HEK293 (cell line): ENCODE measurements around the gene SREBF1.

Experiments used
- CTCF ChIA-PET: fragments of 350-600 bp; formaldehyde crosslinking; extraction: SDS; loops from one replicate; lab custom pipeline; 2021; ENCODE audit warnings: antibody characterized with exemption; lab: Yijun Ruan, JAX
- POLR2A ChIA-PET: fragments of 300-600 bp; formaldehyde crosslinking; extraction: SDS; loops from one replicate; lab custom pipeline; 2020; ENCODE audit warnings: antibody characterized with exemption, inconsistent platforms; lab: Yijun Ruan, JAX
- H3K27ac ChIP-seq: fragments of 200-500 bp; sonication (Bioruptor generic); 2 replicates; pipeline ENCODE4 v1.5.1; 2014; ENCODE audit warnings: low read depth, low read length, control low read depth, inconsistent platforms; ENCODE audit errors: extremely low read depth
- H3K36me3 ChIP-seq, 2 experiments: fragments of 200-500 bp in 1 of 2; sonication (Bioruptor generic) in 1 of 2; 1 replicate in 1 of 2; 2 replicates in 1 of 2; pipeline ENCODE4 v1.5.1; 2014 to 2017; ENCODE audit warnings: inconsistent platforms in 2 of 2, low read length in 2 of 2; ENCODE audit not compliant: control insufficient read depth in 2 of 2, insufficient read depth in 1 of 2
- H3K4me1 ChIP-seq: fragments of 200-500 bp; sonication (Bioruptor generic); 2 replicates; pipeline ENCODE4 v1.5.1; 2014; ENCODE audit warnings: mild to moderate bottlenecking, low read length, inconsistent platforms; ENCODE audit not compliant: control insufficient read depth, insufficient read depth
- H3K4me3 ChIP-seq: 2 replicates; pipeline ENCODE4 v1.5.1; 2011; ENCODE audit warnings: low read depth, mild to moderate bottlenecking, control low read depth, low read length, moderate library complexity
- H3K9me3 ChIP-seq: fragments of 200-500 bp; sonication (Bioruptor generic); 2 replicates; pipeline ENCODE4 v1.5.1; 2014; ENCODE audit warnings: low read depth, low read length, inconsistent platforms; ENCODE audit not compliant: control insufficient read depth, insufficient read depth
- AEBP2 ChIP-seq: fragments of 450-650 bp; formaldehyde crosslinking; IDR thresholded peaks from 2 replicates; pipeline ENCODE4 v1.5.1; 2016; ENCODE audit warnings: missing biosample characterization, missing genetic modification characterization, borderline replicate concordance
- EGR2 ChIP-seq: fragments of 450-650 bp; formaldehyde crosslinking; IDR thresholded peaks from 2 replicates; pipeline ENCODE4 v1.5.1; 2016; ENCODE audit warnings: low read depth, missing biosample characterization, missing genetic modification characterization
- GLIS2 ChIP-seq: fragments of 450-650 bp; formaldehyde crosslinking; IDR thresholded peaks from 2 replicates; pipeline ENCODE4 v1.5.1; 2016; ENCODE audit warnings: missing biosample characterization, missing genetic modification characterization
- MZF1 ChIP-seq: fragments of 450-650 bp; formaldehyde crosslinking; IDR thresholded peaks from 2 replicates; pipeline ENCODE4 v1.5.1; 2017; ENCODE audit warnings: missing biosample characterization, missing genetic modification characterization, borderline replicate concordance
- PRDM1 ChIP-seq: fragments of 450-650 bp; formaldehyde crosslinking; IDR thresholded peaks from 2 replicates; pipeline ENCODE4; 2016; ENCODE audit warnings: missing biosample characterization, missing genetic modification characterization
- SCRT1 ChIP-seq: fragments of 450-650 bp; formaldehyde crosslinking; IDR thresholded peaks from 2 replicates; pipeline ENCODE4 v1.5.1; 2016; ENCODE audit warnings: missing biosample characterization, missing genetic modification characterization, borderline replicate concordance
- SCRT2 ChIP-seq: fragments of 450-650 bp; formaldehyde crosslinking; IDR thresholded peaks from 2 replicates; pipeline ENCODE4 v1.5.1; 2016; ENCODE audit warnings: missing biosample characterization, missing genetic modification characterization
- SP7 ChIP-seq: fragments of 450-650 bp; formaldehyde crosslinking; IDR thresholded peaks from 2 replicates; pipeline ENCODE4 v1.5.1; 2016; ENCODE audit warnings: missing biosample characterization, missing genetic modification characterization
- TCF7L2 ChIP-seq: IDR thresholded peaks from 2 replicates; pipeline ENCODE4 v1.6.1; 2011; ENCODE audit warnings: low read depth, mild to moderate bottlenecking, inconsistent platforms, low read length, moderate library complexity, borderline replicate concordance
- ZFHX2 ChIP-seq: fragments of 450-650 bp; formaldehyde crosslinking; conservative IDR thresholded peaks from 2 replicates; pipeline ENCODE4 v1.5.1; 2016; ENCODE audit warnings: missing biosample characterization, missing genetic modification characterization
- ZFP69B ChIP-seq: fragments of 450-650 bp; formaldehyde crosslinking; IDR thresholded peaks from 2 replicates; pipeline ENCODE4 v1.5.1; 2016; ENCODE audit warnings: missing biosample characterization, missing genetic modification characterization
- ZNF132 ChIP-seq: fragments of 450-650 bp; formaldehyde crosslinking; IDR thresholded peaks from 2 replicates; pipeline ENCODE4 v1.5.1; 2017; ENCODE audit warnings: missing biosample characterization, missing genetic modification characterization, borderline replicate concordance
- ZNF155 ChIP-seq: fragments of 450-650 bp; formaldehyde crosslinking; IDR thresholded peaks from 2 replicates; pipeline ENCODE4 v1.5.1; 2016; ENCODE audit warnings: missing biosample characterization, missing genetic modification characterization
- ZNF16 ChIP-seq: fragments of 450-650 bp; formaldehyde crosslinking; IDR thresholded peaks from 2 replicates; pipeline ENCODE4 v1.5.1; 2016; ENCODE audit warnings: low read depth, missing biosample characterization, missing genetic modification characterization
- ZNF174 ChIP-seq: fragments of 450-650 bp; formaldehyde crosslinking; IDR thresholded peaks from 2 replicates; pipeline ENCODE4 v1.5.0; 2017; ENCODE audit warnings: missing biosample characterization, mild to moderate bottlenecking, missing genetic modification characterization
- ZNF175 ChIP-seq: fragments of 450-650 bp; formaldehyde crosslinking; IDR thresholded peaks from 2 replicates; pipeline ENCODE4 v1.5.1; 2016; ENCODE audit warnings: missing biosample characterization, missing genetic modification characterization
- ZNF184 ChIP-seq: fragments of 450-650 bp; IDR thresholded peaks from 2 replicates; pipeline ENCODE4 v1.5.1; 2018; ENCODE audit warnings: missing biosample characterization, mild to moderate bottlenecking, missing genetic modification characterization
- ZNF23 ChIP-seq: fragments of 450-650 bp; formaldehyde crosslinking; IDR thresholded peaks from 2 replicates; pipeline ENCODE4 v1.5.1; 2016; ENCODE audit warnings: missing biosample characterization, missing genetic modification characterization, borderline replicate concordance
- ZNF350 ChIP-seq: fragments of 450-650 bp; formaldehyde crosslinking; IDR thresholded peaks from 2 replicates; pipeline ENCODE4 v1.5.0; 2017; ENCODE audit warnings: missing biosample characterization, mild to moderate bottlenecking, missing genetic modification characterization
- ZNF37A ChIP-seq: fragments of 450-650 bp; IDR thresholded peaks from 2 replicates; pipeline ENCODE4 v1.5.1; 2018; ENCODE audit warnings: missing biosample characterization, missing genetic modification characterization
- ZNF426 ChIP-seq: fragments of 450-650 bp; formaldehyde crosslinking; IDR thresholded peaks from 2 replicates; pipeline ENCODE4 v1.5.1; 2017; ENCODE audit warnings: missing biosample characterization, missing genetic modification characterization, mild to moderate bottlenecking, inconsistent platforms, moderate library complexity
- ZNF510 ChIP-seq: fragments of 450-650 bp; formaldehyde crosslinking; IDR thresholded peaks from 2 replicates; pipeline ENCODE4 v1.5.1; 2018; ENCODE audit warnings: mild to moderate bottlenecking, missing genetic modification characterization, missing biosample characterization; ENCODE audit not compliant: insufficient replicate concordance
- ZNF670 ChIP-seq: fragments of 450-650 bp; formaldehyde crosslinking; IDR thresholded peaks from 2 replicates; pipeline ENCODE4 v1.5.1; 2016; ENCODE audit warnings: missing biosample characterization, missing genetic modification characterization, low read depth
- ZNF791 ChIP-seq: fragments of 450-650 bp; formaldehyde crosslinking; IDR thresholded peaks from 2 replicates; pipeline ENCODE4 v1.5.1; 2016; ENCODE audit warnings: missing biosample characterization, missing genetic modification characterization
- ZSCAN16 ChIP-seq: fragments of 450-650 bp; formaldehyde crosslinking; IDR thresholded peaks from 2 replicates; pipeline ENCODE4 v1.5.1; 2016; ENCODE audit warnings: missing biosample characterization, missing genetic modification characterization
- ZSCAN23 ChIP-seq: fragments of 450-650 bp; formaldehyde crosslinking; IDR thresholded peaks from 2 replicates; pipeline ENCODE4 v1.5.1; 2016; ENCODE audit warnings: missing biosample characterization, missing genetic modification characterization
- ZSCAN5A ChIP-seq: fragments of 450-650 bp; formaldehyde crosslinking; IDR thresholded peaks from 2 replicates; pipeline ENCODE4 v1.5.1; 2016; ENCODE audit warnings: missing biosample characterization, missing genetic modification characterization
- TF ChIP-seq, protein P1 (sequence below): fragments of 450-650 bp; formaldehyde crosslinking; IDR thresholded peaks from 2 replicates; pipeline ENCODE4 v1.5.1; 2016; ENCODE audit warnings: missing biosample characterization, missing genetic modification characterization, low read depth

SREBF1 gene

DNA sequence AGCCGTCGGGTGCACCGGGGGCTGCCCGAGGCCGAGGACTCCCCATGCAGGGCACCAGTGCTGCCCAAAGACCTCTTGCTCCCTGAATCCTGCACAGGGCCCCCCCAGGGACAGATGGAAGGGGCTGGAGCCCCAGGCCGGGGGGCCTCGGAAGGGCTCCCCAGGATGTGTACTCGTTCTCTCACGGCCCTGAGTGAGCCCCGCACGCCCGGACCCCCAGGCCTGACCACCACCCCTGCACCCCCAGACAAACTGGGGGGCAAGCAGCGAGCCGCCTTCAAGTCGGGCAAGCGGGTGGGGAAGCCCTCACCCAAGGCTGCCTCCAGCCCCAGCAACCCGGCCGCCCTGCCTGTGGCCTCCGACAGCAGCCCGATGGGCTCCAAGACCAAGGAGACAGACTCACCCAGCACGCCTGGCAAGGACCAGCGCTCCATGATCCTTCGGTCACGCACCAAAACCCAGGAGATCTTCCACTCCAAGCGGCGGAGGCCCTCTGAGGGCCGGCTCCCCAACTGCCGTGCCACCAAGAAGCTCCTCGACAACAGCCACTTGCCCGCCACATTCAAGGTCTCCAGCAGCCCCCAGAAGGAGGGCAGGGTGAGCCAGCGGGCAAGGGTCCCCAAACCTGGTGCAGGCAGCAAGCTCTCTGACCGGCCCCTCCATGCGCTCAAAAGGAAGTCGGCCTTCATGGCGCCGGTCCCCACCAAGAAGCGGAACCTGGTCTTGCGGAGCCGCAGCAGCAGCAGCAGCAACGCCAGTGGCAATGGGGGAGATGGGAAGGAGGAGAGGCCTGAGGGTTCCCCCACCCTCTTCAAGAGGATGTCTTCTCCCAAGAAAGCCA, 40.6 kb downstream of the SREBF1 start:
- H3K27ac ChIP-seq = no peak overlapping the region
- no peak overlapping the region for H3K4me3 ChIP-seq
- ChIA-PET CTCF (no interaction called here), POLR2A (interaction anchor here (0.7 kb wide), 1 partner anchor 40 kb away, joined by 3 read pairs; no protein-coding TSS in a partner anchor)
- H3K9me3 ChIP-seq = no peaks in the 10 kb centered on the region
- H3K4me1 ChIP-seq = no peaks in the 10 kb centered on the region
- peaks cover 3 to 67% of the 10 kb centered on the region in 2 experiments; a peak in 2 of 3 replicates for H3K36me3 ChIP-seq
- TF ChIP-seq ZNF670 (tag by site-specific recombination) (no peak), ZNF184 (tag by site-specific recombination) (no peak), ZSCAN23 (no peak), ZNF155 (tag by site-specific recombination) (no peak), ZNF426 (no peak), AEBP2 (tag by site-specific recombination) (no peak), SCRT1 (no peak), ZSCAN5A (no peak), ZNF37A (tag by site-specific recombination) (no peak)

DNA sequence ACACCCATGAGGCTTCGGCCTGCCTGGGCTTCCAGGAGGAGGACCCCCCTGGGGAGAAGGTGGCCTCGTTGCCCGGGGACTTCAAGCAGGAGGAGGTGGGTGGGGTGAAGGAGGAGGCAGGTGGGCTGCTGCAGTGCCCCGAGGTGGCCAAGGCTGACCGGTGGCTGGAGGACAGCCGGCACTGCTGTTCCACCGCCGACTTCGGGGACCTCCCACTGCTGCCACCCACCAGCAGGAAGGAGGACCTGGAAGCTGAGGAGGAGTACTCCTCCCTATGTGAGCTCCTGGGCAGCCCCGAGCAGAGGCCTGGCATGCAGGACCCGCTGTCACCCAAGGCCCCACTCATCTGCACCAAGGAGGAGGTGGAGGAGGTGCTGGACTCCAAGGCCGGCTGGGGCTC, 41.5 kb downstream of the SREBF1 start:
- H3K4me3 ChIP-seq = no peak overlapping the region
- TF ChIP-seq ZNF132 (tag by site-specific recombination) = no peak
- no peak for TF ChIP-seq MZF1 (tag by site-specific recombination)
- peak; percentile 60 for TF ChIP-seq ZFHX2 (tag by site-specific recombination)
- 0 out of 2 replicates have a peak, but pooled peaks have one; percentile 32 for TF ChIP-seq GLIS2 (tag by site-specific recombination)
- TF ChIP-seq ZNF174 (tag by site-specific recombination) = no peak
- TF ChIP-seq EGR2 (tag by site-specific recombination) = peak; percentile 72; the same call in 1 of the 2 replicates
- no peaks in the 10 kb centered on the region for H3K9me3 ChIP-seq
- no peaks in the 10 kb centered on the region for H3K4me1 ChIP-seq
- ChIA-PET POLR2A (no interaction called here), CTCF (interaction anchor here (1.3 kb wide), 1 partner anchor 14 kb away, joined by 4 read pairs; no protein-coding TSS in a partner anchor)
- H3K36me3 ChIP-seq = peaks cover 3 to 66% of the 10 kb centered on the region in 2 experiments; a peak in 2 of 3 replicates
- no peak overlapping the region for H3K27ac ChIP-seq

DNA sequence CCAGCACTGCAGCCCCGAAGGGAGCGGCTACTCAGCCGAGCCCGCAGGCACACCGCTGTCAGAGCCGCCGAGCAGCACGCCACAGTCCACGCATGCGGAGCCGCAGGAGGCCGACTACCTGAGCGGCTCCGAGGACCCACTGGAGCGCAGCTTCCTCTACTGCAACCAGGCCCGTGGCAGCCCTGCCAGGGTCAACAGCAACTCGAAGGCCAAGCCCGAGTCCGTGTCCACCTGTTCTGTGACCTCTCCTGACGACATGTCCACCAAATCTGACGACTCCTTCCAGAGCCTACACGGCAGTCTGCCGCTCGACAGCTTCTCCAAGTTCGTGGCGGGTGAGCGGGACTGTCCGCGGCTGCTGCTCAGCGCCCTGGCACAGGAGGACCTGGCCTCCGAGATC, 42.4 kb downstream of the SREBF1 start:
- Histone ChIP-seq H3K9me3 (no peaks in the 10 kb centered on the region), H3K4me1 (no peaks in the 10 kb centered on the region), H3K36me3 (peaks cover 3 to 65% of the 10 kb centered on the region in 2 experiments; a peak in 2 of 3 replicates), H3K4me3 (no peak overlapping the region)
- CTCF ChIA-PET = interaction anchor here (0.5 to 1.3 kb wide), 2 partner anchors 14 to 1212 kb away, joined by 3 to 4 read pairs; no protein-coding TSS in a partner anchor
- TF ChIP-seq, protein P1, sequence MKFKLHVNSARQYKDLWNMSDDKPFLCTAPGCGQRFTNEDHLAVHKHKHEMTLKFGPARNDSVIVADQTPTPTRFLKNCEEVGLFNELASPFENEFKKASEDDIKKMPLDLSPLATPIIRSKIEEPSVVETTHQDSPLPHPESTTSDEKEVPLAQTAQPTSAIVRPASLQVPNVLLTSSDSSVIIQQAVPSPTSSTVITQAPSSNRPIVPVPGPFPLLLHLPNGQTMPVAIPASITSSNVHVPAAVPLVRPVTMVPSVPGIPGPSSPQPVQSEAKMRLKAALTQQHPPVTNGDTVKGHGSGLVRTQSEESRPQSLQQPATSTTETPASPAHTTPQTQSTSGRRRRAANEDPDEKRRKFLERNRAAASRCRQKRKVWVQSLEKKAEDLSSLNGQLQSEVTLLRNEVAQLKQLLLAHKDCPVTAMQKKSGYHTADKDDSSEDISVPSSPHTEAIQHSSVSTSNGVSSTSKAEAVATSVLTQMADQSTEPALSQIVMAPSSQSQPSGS = no peak
- no peak for TF ChIP-seq ZNF175 (tag by site-specific recombination)
- no peak for TF ChIP-seq ZSCAN16 (tag by site-specific recombination)
- no peak for TF ChIP-seq ZNF16 (tag by site-specific recombination)
- no peak for TF ChIP-seq GLIS2 (tag by site-specific recombination)
- no peak for TF ChIP-seq ZNF510 (tag by site-specific recombination)
- no peak for TF ChIP-seq ZFP69B (tag by site-specific recombination)
- TF ChIP-seq SP7 = no peak
- TF ChIP-seq SCRT2 (tag by site-specific recombination) = no peak
- no peak for TF ChIP-seq PRDM1 (tag by site-specific recombination)
- TF ChIP-seq TCF7L2 = no peak
- TF ChIP-seq SCRT1 = no peak
- no peak for TF ChIP-seq ZNF791 (tag by site-specific recombination)
- no peak for TF ChIP-seq ZNF23 (tag by site-specific recombination)
- TF ChIP-seq ZNF350 = no peak
- TF ChIP-seq, all 188 proteins: peak for 0
- H3K27ac ChIP-seq = no peak overlapping the region
- POLR2A ChIA-PET = no interaction called here
